ENCODE measurements around the gene RFX1. TPM values are rescaled to one million over a fixed set of nuclear protein-coding genes. Genes with fewer than 3 reads are reported as not detected.

Gene RFX1
- total RNA-seq, 8 experiments from 2014 or later: 1.9 to 21.2 (median 8.7) TPM

GRCh38 chr19:13937479-13938300 lies 68.4 kb downstream of the RFX1 start:
- no CpG with 5 or more reads among the region's 29 CpGs for WGBS, 10 experiments
- H3K4me1 ChIP-seq (replicated peaks in 1 of 2): peaks cover 18 to 23% of the 10 kb centered on the region in 2 donors
- ATAC-seq (replicated peaks in 6 of 8): peak; percentile 23 to 78 (median 70)
- H3K27ac ChIP-seq: peak overlapping the region in 1 of 2 donors; percentile 26
- peak overlapping the region in 3 of 5 donors; percentile 0 to 2 (median 0) for H3K4me3 ChIP-seq
- in situ Hi-C loops (cut with MboI; ENCODE audit: low pct_unique_long_range_greater_than_20kb in 2 of 9, low sequenced_read_pairs in 9 of 9, unreplicated experiment in 9 of 9): no loop called here

DNA sequence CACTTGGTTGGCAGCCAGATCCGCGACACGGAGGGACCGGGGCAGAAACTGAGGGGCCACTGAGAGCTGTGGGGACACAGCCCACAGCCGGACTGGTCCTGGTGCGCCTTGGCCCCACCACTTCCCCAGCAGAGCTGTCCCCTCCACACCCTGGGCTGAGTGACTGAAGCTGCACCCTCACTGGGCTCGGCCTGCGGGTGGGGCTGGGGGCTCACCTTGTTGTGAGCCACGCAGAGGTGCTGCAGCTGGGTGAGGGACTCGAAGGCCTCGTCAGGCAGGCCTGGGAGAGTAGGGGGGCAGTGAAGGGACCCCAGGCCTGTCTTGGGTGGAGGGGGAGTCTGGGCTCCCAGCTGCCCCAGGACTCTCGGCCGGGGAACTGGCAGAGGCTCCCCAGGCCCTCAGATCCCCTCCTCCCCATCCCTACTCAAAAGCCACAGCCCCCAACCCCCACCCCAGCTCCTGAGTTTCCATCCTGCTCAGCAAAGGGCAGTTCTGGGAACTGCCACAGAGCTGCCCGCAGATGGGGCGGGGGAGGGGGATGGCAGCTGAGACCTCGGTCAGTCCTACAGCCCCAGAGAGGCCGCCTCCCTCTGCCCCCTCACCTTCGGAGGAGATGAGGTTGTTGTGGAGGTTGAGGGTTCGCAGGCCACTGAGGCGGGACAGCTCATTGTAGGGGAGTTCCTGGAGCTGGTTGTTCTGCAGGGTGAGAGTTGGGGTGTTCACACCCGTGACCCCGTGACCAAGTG lies 70.2 kb downstream of the RFX1 start:
- 80 to 100% methylated on average over 1 of the region's 22 CpGs; no CpG with 5 or more reads in 8 of the 10 experiments for WGBS, 10 experiments
- Histone ChIP-seq H3K27ac (no peak overlapping the region), H3K4me3 (no peak overlapping the region), H3K4me1 (replicated peaks in 1 of 2) (peaks cover 18 to 23% of the 10 kb centered on the region in 2 donors)
- peak in 5 of 8 experiments; percentile 22 to 32 (median 28) for ATAC-seq (replicated peaks in 6 of 8)
- in situ Hi-C loops (cut with MboI; ENCODE audit: low pct_unique_long_range_greater_than_20kb in 2 of 9, low sequenced_read_pairs in 9 of 9, unreplicated experiment in 9 of 9): no loop called here

DNA sequence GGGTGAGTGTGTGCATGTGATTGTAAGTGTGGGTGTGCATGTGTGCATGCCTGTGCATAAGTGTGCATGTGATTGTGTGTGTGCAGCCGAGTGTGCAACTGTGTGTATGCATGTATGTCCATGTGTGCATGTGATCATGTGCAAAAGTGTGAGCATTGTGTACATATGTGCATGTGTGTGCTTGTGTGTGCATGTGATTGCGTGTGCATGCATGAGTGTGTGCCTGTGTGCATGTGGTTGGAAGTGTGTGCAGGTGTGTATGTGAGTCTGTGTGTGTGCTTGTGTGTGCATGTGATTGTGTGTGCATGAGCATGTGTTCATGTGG lies 71.4 kb downstream of the RFX1 start:
- H3K27ac ChIP-seq: no peak overlapping the region
- peaks cover 18 to 23% of the 10 kb centered on the region in 2 donors for H3K4me1 ChIP-seq (replicated peaks in 1 of 2)

GRCh38 chr19:13932911-13933393 lies 73.2 kb downstream of the RFX1 start:
- H3K27ac ChIP-seq: no peak overlapping the region
- in situ Hi-C loops (cut with MboI; ENCODE audit: low pct_unique_long_range_greater_than_20kb in 2 of 9, low sequenced_read_pairs in 9 of 9, unreplicated experiment in 9 of 9): no loop called here
- no peak for ATAC-seq (replicated peaks in 6 of 8)
- peaks cover 15 to 17% of the 10 kb centered on the region in 2 donors for H3K4me1 ChIP-seq (replicated peaks in 1 of 2)
- H3K4me3 ChIP-seq: no peak overlapping the region
- WGBS, 10 experiments: no CpG with 5 or more reads among the region's 42 CpGs

More for the DNA sequence above, 71.4 kb downstream of the RFX1 start:
- H3K4me3 ChIP-seq: no peak overlapping the region
- in situ Hi-C loops (cut with MboI; ENCODE audit: low pct_unique_long_range_greater_than_20kb in 2 of 9, low sequenced_read_pairs in 9 of 9, unreplicated experiment in 9 of 9): no loop called here
- ATAC-seq (replicated peaks in 6 of 8): no peak
- 67 to 80% methylated on average over 1 of the region's 2 CpGs; no CpG with 5 or more reads in 8 of the 10 experiments for WGBS, 10 experiments

- Histone ChIP-seq H3K4me1 (replicated peaks in 1 of 2) (peaks cover 8 to 10% of the 10 kb centered on the region in 2 donors), H3K4me3 (no peak overlapping the region), H3K27ac (no peak overlapping the region)
- no peak for ATAC-seq (replicated peaks in 6 of 8)
- in situ Hi-C loops (cut with MboI; ENCODE audit: low pct_unique_long_range_greater_than_20kb in 2 of 9, low sequenced_read_pairs in 9 of 9, unreplicated experiment in 9 of 9): no loop called here
- WGBS, 10 experiments: 71 to 100% (median 93%) methylated on average over 1 to 2 of the region's 6 CpGs; no CpG with 5 or more reads in 7 of the 10 experiments
Observed at GRCh38 chr19:13932149-13932637, 73.9 kb downstream of the RFX1 start.

GRCh38 chr19:13931391-13932148 lies 74.5 kb downstream of the RFX1 start:
- WGBS, 10 experiments: 15 to 100% (median 70%) methylated on average over 1 to 4 of the region's 30 CpGs; no CpG with 5 or more reads in 6 of the 10 experiments

DNA sequence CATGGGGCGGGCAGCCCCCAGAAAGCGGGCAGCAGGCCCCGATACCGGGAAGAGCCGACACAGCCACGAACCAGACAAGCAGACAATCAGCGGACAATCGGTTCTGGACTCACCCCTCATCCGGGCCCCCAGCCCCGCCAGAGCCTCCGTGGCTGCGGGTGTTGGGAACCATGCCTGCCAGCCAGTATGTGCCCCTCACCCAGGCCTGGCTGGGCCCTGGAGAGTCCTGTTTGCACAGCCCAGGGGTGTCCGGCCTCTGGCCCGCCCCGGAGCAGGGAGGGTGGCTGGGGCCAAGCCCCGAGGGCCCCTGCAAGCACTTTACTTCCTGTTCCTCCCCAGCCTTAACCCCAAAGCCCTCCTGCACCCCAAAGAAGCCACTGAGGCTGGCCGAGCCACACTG lies 75.7 kb downstream of the RFX1 start:
- ATAC-seq (replicated peaks in 6 of 8): peak in 2 of 8 experiments; percentile 7 to 10

More at GRCh38 chr19:13931391-13932148, 74.5 kb downstream of the RFX1 start:
- Histone ChIP-seq H3K4me1 (replicated peaks in 1 of 2) (peaks cover 8 to 10% of the 10 kb centered on the region in 2 donors), H3K27ac (no peak overlapping the region), H3K4me3 (no peak overlapping the region)
- in situ Hi-C loops (cut with MboI; ENCODE audit: low pct_unique_long_range_greater_than_20kb in 2 of 9, low sequenced_read_pairs in 9 of 9, unreplicated experiment in 9 of 9): no loop called here
- ATAC-seq (replicated peaks in 6 of 8): peak in 3 of 8 experiments; percentile 62 to 84 (median 80)

DNA sequence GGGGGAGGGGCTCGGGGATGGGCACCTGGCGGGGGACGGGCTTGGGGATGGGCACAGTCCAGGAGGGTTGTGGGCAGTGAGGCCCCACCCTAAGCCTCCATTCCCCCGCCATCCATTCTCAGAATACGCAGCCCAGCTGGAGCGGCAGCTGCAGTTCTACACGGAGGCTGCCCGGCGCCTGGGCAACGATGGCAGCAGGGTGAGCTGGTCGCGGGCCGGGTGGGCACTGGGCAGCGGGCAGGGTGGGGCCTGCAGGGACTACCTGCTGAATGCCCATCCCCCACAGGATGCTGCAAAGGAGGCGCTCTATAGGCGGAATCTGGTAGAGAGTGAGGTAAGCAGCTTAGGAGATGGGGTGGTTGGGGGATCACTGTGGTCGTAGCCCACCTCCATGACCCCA lies 76.2 kb downstream of the RFX1 start:
- Histone ChIP-seq H3K27ac (no peak overlapping the region), H3K4me3 (no peak overlapping the region), H3K4me1 (replicated peaks in 1 of 2) (no peaks in the 10 kb centered on the region)
- in situ Hi-C loops (cut with MboI; ENCODE audit: low pct_unique_long_range_greater_than_20kb in 2 of 9, low sequenced_read_pairs in 9 of 9, unreplicated experiment in 9 of 9): no loop called here
- ATAC-seq (replicated peaks in 6 of 8): peak in 3 of 8 experiments; percentile 11 to 20 (median 11)
- no CpG with 5 or more reads among the region's 17 CpGs for WGBS, 10 experiments

More for the DNA sequence above, 75.7 kb downstream of the RFX1 start:
- WGBS, 10 experiments: 90% methylated on average over 2 of the region's 17 CpGs; no CpG with 5 or more reads in 9 of the 10 experiments
- in situ Hi-C loops (cut with MboI; ENCODE audit: low pct_unique_long_range_greater_than_20kb in 2 of 9, low sequenced_read_pairs in 9 of 9, unreplicated experiment in 9 of 9): no loop called here
- Histone ChIP-seq H3K4me1 (replicated peaks in 1 of 2) (no peaks in the 10 kb centered on the region), H3K27ac (no peak overlapping the region), H3K4me3 (no peak overlapping the region)

- Histone ChIP-seq H3K4me3 (no peak overlapping the region), H3K27ac (no peak overlapping the region), H3K4me1 (replicated peaks in 1 of 2) (no peaks in the 10 kb centered on the region)
- WGBS, 10 experiments: 90 to 100% (median 90%) methylated on average over 1 to 2 of the region's 12 CpGs; no CpG with 5 or more reads in 7 of the 10 experiments
- in situ Hi-C loops (cut with MboI; ENCODE audit: low pct_unique_long_range_greater_than_20kb in 2 of 9, low sequenced_read_pairs in 9 of 9, unreplicated experiment in 9 of 9): no loop called here
- ATAC-seq (replicated peaks in 6 of 8): no peak
Observed at GRCh38 chr19:13929340-13929739, 76.8 kb downstream of the RFX1 start.

DNA sequence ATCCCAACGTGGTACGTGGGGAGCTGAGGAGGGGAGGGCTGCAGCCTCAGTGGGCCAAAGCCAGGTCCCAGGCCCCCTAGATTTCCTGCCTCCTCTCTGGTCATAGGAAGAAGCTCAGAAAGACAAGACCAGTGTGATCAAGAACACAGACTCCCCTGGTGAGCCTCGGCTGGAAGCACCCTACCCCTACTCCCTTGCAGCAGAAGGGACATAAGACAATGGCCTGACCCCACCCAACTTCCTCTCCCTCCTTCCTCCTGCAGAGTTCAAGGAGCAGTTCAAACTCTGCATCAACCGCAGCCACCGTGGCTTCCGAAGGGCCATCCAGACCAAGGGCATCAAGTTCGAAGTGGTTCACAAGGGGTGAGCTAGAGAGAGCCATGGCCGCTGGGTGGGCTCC lies 79.4 kb downstream of the RFX1 start:
- 60 to 100% (median 100%) methylated on average over 1 to 5 of the region's 8 CpGs; no CpG with 5 or more reads in 3 of the 10 experiments for WGBS, 10 experiments

DNA sequence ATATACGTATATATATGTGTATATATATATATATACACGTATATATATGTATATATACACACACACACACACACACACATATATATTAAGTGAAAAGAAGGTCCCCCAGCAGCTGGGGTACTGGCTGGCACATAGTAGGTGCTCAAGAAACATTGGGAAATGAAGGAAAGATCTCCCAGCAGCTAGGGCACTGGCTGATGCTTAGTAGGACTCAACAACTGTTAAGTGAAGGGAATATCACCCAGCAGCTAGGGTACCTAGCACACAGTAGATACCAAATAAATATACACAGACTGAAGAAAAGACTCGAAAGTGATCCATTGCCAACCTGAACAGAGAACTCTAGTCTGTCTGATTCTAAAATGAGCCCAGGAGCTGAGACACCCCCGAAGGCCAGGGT lies 80.1 kb downstream of the RFX1 start:
- ATAC-seq (replicated peaks in 6 of 8): no peak
- Histone ChIP-seq H3K4me1 (replicated peaks in 1 of 2) (no peaks in the 10 kb centered on the region), H3K27ac (no peak overlapping the region), H3K4me3 (no peak overlapping the region)
- in situ Hi-C loops (cut with MboI; ENCODE audit: low pct_unique_long_range_greater_than_20kb in 2 of 9, low sequenced_read_pairs in 9 of 9, unreplicated experiment in 9 of 9): no loop called here
- WGBS, 10 experiments: 92% methylated on average over 2 of the region's 4 CpGs; no CpG with 5 or more reads in 9 of the 10 experiments

More for the DNA sequence above, 79.4 kb downstream of the RFX1 start:
- Histone ChIP-seq H3K4me3 (no peak overlapping the region), H3K27ac (no peak overlapping the region), H3K4me1 (replicated peaks in 1 of 2) (no peaks in the 10 kb centered on the region)
- in situ Hi-C loops (cut with MboI; ENCODE audit: low pct_unique_long_range_greater_than_20kb in 2 of 9, low sequenced_read_pairs in 9 of 9, unreplicated experiment in 9 of 9): no loop called here
- ATAC-seq (replicated peaks in 6 of 8): no peak

- Histone ChIP-seq H3K4me3 (no peak overlapping the region), H3K27ac (no peak overlapping the region), H3K4me1 (replicated peaks in 1 of 2) (no peaks in the 10 kb centered on the region)
- WGBS, 10 experiments: 90 to 97% (median 93%) methylated on average over 2 to 7 of the region's 28 CpGs; no CpG with 5 or more reads in 7 of the 10 experiments
- ATAC-seq (replicated peaks in 6 of 8): no peak
- in situ Hi-C loops (cut with MboI; ENCODE audit: low pct_unique_long_range_greater_than_20kb in 2 of 9, low sequenced_read_pairs in 9 of 9, unreplicated experiment in 9 of 9): no loop called here
Observed at GRCh38 chr19:13923194-13923987, 82.7 kb downstream of the RFX1 start.
